Activated CD8-positive, alpha-beta memory T cell treated with anti-CD3 and anti-CD28 coated beads, Interleukin-2, amount 50 U/mL, for 48 hours (primary cell): ENCODE measurements around the gene ANAPC13.

Source experiments
- DNase-seq: peaks from one replicate; pipeline ENCODE4 v3.0.0-alpha.2; 2020

Gene ANAPC13

DNA sequence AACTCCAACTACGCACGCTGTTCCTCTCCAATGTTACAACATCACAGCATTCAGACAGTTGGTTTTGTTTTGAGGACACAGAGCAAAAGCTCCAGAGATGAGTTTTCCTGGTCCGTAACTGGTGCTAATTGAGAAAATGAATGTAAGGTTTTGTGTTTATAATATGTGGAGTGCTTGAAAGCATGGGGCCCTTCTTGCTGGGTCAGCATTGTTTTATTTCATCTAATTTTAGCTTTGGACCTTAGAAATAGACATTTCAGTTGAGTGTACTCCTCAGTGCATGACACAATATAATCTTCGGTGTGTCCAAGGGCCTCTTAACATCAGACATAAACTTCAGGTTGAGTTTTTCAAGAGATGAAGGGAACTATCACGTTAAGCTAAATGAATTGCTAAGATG, 37.1 kb downstream of the ANAPC13 start:
- DNase-seq: no peak

GRCh38 chr3:134447351-134447750, 38.4 kb downstream of the ANAPC13 start:
- DNase-seq: no peak

DNA sequence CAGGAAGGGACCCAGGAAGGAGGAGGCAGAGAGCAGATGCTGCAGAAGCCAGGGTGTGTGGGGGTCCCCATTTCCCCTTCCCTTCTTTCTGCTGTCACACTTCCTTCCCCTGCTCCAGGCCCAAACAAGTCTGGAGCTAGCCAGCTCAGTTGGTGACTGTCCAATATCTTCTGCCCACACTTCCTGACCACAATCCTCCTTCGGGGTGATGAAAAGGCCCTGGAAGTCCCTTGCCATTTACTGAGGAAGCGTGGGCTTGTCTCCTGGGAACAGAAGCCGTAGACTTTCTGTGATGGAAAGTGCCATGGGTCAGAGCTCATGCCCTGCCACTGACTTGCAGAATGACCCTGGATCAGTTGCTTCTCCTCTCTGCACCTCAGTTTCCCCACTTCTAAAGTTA, 39.0 kb downstream of the ANAPC13 start:
- no peak for DNase-seq

- no peak for DNase-seq
Observed at GRCh38 chr3:134445636-134446035, 40.1 kb downstream of the ANAPC13 start.

DNA sequence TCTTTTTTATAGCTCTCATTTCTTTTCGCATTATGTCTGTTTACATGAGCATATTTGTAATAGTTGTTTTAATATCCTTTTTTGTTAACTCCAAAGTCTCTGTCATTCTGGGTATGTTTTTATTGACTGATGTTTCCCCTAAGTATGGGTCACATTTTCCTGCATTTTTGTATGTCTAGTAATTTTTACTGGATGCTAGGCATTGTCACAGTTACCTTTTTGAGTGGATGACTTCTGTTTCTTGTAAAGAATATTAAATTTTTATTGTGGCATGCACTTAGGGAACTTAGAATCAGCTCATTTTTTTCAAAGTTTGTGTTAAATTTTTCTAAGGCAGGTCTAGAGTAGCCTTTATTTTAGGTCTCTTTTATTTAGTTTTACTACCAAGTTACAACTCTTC, 40.7 kb downstream of the ANAPC13 start:
- DNase-seq: no peak

DNA sequence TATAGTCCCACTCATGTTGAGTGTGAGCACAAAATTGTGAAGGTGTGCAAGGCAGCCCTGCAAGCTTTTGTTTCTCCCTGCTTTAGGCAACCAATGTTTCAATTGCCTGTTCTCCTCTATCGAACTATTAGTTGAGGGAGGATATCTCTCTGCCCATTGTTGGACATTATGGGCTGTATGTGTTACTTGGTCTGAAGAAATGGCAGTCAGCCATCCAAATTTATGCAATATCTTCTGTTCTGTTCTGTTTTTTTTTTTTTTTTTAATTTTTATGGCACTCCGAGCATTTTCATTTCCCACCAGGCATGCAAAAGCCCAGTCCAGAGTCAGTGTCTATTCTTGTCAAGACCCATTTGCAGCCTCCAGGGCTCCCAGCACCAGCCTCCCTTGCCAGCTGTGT, 44.0 kb downstream of the ANAPC13 start:
- no peak for DNase-seq

DNA sequence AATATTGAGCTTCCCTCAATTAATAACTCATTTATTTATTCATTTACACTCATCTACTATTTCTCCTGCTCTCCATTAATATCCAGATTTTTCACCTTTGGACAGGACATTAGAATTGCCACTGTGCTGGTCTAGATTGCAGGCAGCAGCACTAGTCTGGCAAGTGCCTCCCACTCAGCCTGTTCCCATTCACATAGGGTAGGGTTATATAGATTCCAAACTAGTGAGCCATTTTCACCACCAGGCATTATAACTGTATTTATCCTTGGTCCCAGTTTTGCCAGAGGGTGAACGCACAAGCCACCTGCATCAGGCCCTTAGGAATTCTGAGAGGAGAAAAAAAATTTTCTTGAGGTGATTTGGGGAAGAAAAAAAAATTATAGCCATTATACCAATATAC, 44.5 kb downstream of the ANAPC13 start:
- DNase-seq: no peak

GRCh38 chr3:134437211-134437752, 48.5 kb downstream of the ANAPC13 start:
- no peak for DNase-seq

GRCh38 chr3:134432236-134432635, 53.5 kb downstream of the ANAPC13 start:
- no peak for DNase-seq

DNA sequence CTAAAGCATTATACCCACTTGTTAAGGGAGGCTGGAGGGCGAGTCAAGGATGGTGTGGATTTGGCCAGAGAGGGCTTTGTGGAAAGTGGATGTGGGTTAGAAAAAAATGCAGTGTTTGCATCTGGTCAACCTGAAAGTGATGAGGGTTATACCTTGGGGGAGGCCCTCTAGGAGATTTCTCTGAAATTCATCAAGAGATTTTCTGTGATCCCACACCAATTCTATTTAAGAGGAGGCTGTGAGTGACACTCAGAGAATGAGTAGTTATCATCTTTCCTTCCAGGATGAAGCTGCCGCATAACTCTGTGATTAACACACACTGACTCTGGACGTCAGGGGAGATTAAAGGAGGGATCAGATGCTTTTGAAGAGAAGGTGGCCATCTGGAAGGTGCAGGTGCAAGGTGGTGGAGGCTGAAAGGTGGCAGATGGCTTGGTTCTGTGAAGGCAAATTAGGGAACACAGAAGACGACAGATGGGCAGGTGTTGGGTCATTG, 54.8 kb downstream of the ANAPC13 start:
- DNase-seq: no peak

DNA sequence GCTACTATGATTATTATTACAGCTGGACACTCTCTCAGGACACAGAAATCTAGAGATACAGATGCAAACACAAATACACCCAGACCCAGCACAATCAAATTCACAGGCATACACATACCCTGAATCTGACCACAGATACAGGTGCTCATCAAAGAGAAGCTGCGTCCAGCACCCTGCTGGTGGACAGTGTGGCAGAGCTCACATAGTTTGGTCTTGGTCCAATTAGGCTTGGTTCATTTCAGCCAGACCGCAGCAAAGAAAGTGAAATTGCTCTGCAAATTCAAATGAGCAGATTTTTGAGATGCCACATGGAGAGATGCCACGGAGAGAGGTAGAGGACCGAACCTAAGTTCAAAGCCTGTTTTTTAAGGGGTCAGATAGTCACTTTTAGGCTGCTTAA, 55.6 kb downstream of the ANAPC13 start:
- DNase-seq: no peak

GRCh38 chr3:134428401-134428800, 57.4 kb downstream of the ANAPC13 start:
- no peak for DNase-seq
